Ovary (tissue), 9 donors: ENCODE results near the gene SNCA. TPM values are rescaled to one million over a fixed set of nuclear protein-coding genes. Genes with fewer than 3 reads are reported as not detected.

ENCODE experiments used
- DNase-seq, 5 donors: peaks; one replicate each; pipeline ENCODE4 v3.0.0-alpha.2; 2019 to 2020
- H3K27ac ChIP-seq, 2 donors: fragments of 200-600 bp; one replicate each; pipeline versions ENCODE4 v1.5.1 to v1.8.0; 2019 to 2022
- H3K27me3 ChIP-seq: fragments of 200-600 bp; one replicate; pipeline ENCODE4 v1.8.0; 2022
- H3K36me3 ChIP-seq: fragments of 200-600 bp; sonication (generic); one replicate; pipeline ENCODE4 v1.5.1; 2019
- H3K4me1 ChIP-seq: one replicate; pipeline ENCODE4 v1.8.1; 2013; ENCODE audit warnings: mild to moderate bottlenecking, moderate library complexity; ENCODE audit not compliant: insufficient read depth
- H3K4me3 ChIP-seq: fragments of 200-600 bp; sonication (generic); one replicate; pipeline ENCODE4 v1.5.1; 2017
- H3K9me3 ChIP-seq, 2 donors: fragments of 200-600 bp in 1 of 2; sonication (generic) in 1 of 2; one replicate each; pipeline versions ENCODE4 v1.5.1 to v1.8.1; 2013 to 2019; ENCODE audit warnings: mild to moderate bottlenecking in 1 of 2, moderate library complexity in 1 of 2
- CTCF ChIP-seq, 3 donors: fragments of 450-650 bp in 2 of 3; fragments of 200-600 bp in 1 of 3; IDR thresholded peaks; one replicate each; pipeline versions ENCODE4 v1.5.1 to v1.8.0; 2016 to 2022; ENCODE audit warnings: antibody characterized with exemption in 3 of 3, mild to moderate bottlenecking in 1 of 3
- EP300 ChIP-seq: sonication (generic); formaldehyde crosslinking; IDR thresholded peaks from one replicate; pipeline ENCODE4 v1.6.1; 2017; ENCODE audit warnings: antibody characterized with exemption
- POLR2A ChIP-seq: fragments of 450-650 bp; IDR thresholded peaks from one replicate; pipeline ENCODE4 v1.6.1; 2017; ENCODE audit warnings: antibody characterized with exemption, mild to moderate bottlenecking, moderate library complexity
- WGBS, 3 donors: extraction: QIAGEN DNeasy Blood & Tissue Kit in 1 of 3; methylation state at CpG; one replicate each; pipeline versions ENCODE4 v1.1.5 to v1.1.7; 2013 to 2017; 5-methylcytosine and 5-hydroxymethylcytosine counted together
- intact Hi-C, 4 donors: fragments of 100-400 bp; cut with DNase I; formaldehyde crosslinking; loops; one replicate each; pipeline versions ENCODE4 v1.11.0 to v1.15.1; 2022 to 2023
- polyA plus RNA-seq, 2 donors: library from polyadenylated mRNA; stranded (reverse); fragments of 200-250 nt in 1 of 2; fragments of 350-450 nt in 1 of 2; fragmentation: Illumina TruSeq in 1 of 2; extraction: RNeasy Lipid Tissue Mini Kit (QIAGEN cat#74804) in 1 of 2; gene quantifications; one replicate each; pipeline ENCODE4 v1.2.3, GENCODE V29; 2013 to 2014
- total RNA-seq, 7 donors: library from RNA; depleted of rRNA in 2 of 7; stranded (reverse); fragments of >200 nt in 2 of 7; fragmentation: NEBNext Ultra II Directional in 3 of 7; extraction: Animal tissue kit (Norgen Biotek cat#: 25700) in 3 of 7; gene quantifications; one replicate each; pipeline versions ENCODE4 v1.1.0 to v1.2.4, GENCODE V29; 2016 to 2023
- donor health status: DM: no; HTN: no; CAD: no; lungs with moderate emphysema.
- donor health status: DM: no; HTN: no; CAD: no.
- donor health status: Bipolar disorder and iron deficiency.
- donor health status: DM: yes; HTN: yes; CAD: no.
- donor health status: DM: no; HTN: no; CAD: no.
- donor health status: DM: yes; HTN: yes; CAD: no.

SNCA gene
- total and polyA plus RNA-seq, 9 donors, result 7.6 to 69.8 (median 24.4) TPM

- H3K4me3 ChIP-seq, result no peak overlapping the region
- WGBS, 3 donors, result 6 to 8% (median 6%) methylated on average over 2 of the region's 2 CpGs
- no peak for DNase-seq
- intact Hi-C loops, result no loop called here
- TF ChIP-seq CTCF (IDR thresholded peaks at IDR 0.05) (no peak), EP300 (no peak), POLR2A (no peak)
- no peaks in the 10 kb centered on the region for H3K9me3 ChIP-seq
- no peak overlapping the region for H3K27ac ChIP-seq
- no peaks in the 10 kb centered on the region for H3K4me1 ChIP-seq
- no peaks in the 10 kb centered on the region for H3K36me3 ChIP-seq
- H3K27me3 ChIP-seq, result no peaks in the 10 kb centered on the region
Measured at GRCh38 chr4:89765528-89765927, 71.4 kb downstream of the SNCA start.

GRCh38 chr4:89762311-89762710 is 74.7 kb downstream of the SNCA start:
- DNase-seq, result no peak
- H3K27ac ChIP-seq, result no peak overlapping the region
- 95 to 97% (median 96%) methylated on average over 3 of the region's 3 CpGs for WGBS, 3 donors
- no peak overlapping the region for H3K4me3 ChIP-seq
- TF ChIP-seq POLR2A (no peak), EP300 (no peak), CTCF (IDR thresholded peaks at IDR 0.05) (no peak)
- H3K9me3 ChIP-seq, result no peaks in the 10 kb centered on the region
- H3K36me3 ChIP-seq, result no peaks in the 10 kb centered on the region
- H3K27me3 ChIP-seq, result no peaks in the 10 kb centered on the region
- no peaks in the 10 kb centered on the region for H3K4me1 ChIP-seq
- intact Hi-C loops, result no loop called here

- TF ChIP-seq CTCF (IDR thresholded peaks at IDR 0.05), result no peak
- no peak for TF ChIP-seq EP300
- no peak for TF ChIP-seq POLR2A
- no peak overlapping the region for H3K4me3 ChIP-seq
- H3K4me1 ChIP-seq, result no peaks in the 10 kb centered on the region
- no peaks in the 10 kb centered on the region for H3K27me3 ChIP-seq
- no peaks in the 10 kb centered on the region for H3K9me3 ChIP-seq
- DNase-seq, result no peak
- H3K27ac ChIP-seq, result no peak overlapping the region
- intact Hi-C loops, result loop anchor here in 1 of 4 donors (10.0 kb wide), 1 partner anchor 75 kb away; the partner anchor contains the start of gene SNCA
- H3K36me3 ChIP-seq, result no peaks in the 10 kb centered on the region
- WGBS, 3 donors, result 66 to 84% (median 81%) methylated on average over 2 of the region's 2 CpGs
Measured at GRCh38 chr4:89759426-89759825, 77.5 kb downstream of the SNCA start.

- Histone ChIP-seq H3K36me3 (no peaks in the 10 kb centered on the region), H3K27me3 (no peaks in the 10 kb centered on the region), H3K9me3 (no peaks in the 10 kb centered on the region), H3K4me1 (peaks cover 6% of the 10 kb centered on the region), H3K27ac (no peak overlapping the region), H3K4me3 (no peak overlapping the region)
- intact Hi-C loops, result loop anchor here in 1 of 4 donors (10.0 kb wide), 1 partner anchor 78 kb away; the partner anchor contains the start of gene SNCA
- 75 to 79% (median 76%) methylated on average over 4 of the region's 4 CpGs for WGBS, 3 donors
- TF ChIP-seq EP300, result no peak
- no peak for TF ChIP-seq CTCF (IDR thresholded peaks at IDR 0.05)
- no peak for TF ChIP-seq POLR2A
- DNase-seq, result no peak
Measured at GRCh38 chr4:89757154-89757719, 79.7 kb downstream of the SNCA start.
